ENCODE measurements around the gene ROR2. TPM values are rescaled to one million over a fixed set of nuclear protein-coding genes. Genes with fewer than 3 reads are reported as not detected.

The ROR2 gene
- total and polyA plus RNA-seq, 2 of the 8 experiments (the other 6 are each of a cell fraction or from before 2014, with no cell fraction given) = 2.7 to 4.3 TPM

DNA sequence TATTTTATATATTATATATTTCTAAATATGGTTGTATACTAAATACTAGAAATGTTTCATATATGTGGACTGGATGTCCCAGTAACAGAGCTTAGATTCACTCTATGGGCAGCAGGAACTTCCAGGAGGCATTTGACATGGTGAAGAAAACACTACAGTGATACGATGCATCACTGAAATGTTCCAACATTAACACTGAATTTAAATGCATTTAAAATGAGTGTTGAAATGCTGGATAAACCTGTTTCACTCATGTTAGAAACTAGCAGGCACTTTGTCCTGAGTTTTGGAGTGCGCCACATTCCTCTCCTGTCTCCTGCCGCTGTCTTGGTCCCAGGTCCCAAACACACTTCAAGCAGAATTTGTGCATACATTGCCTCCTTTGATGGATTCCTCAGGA is 288.6 kb downstream of the ROR2 start (continued):
- no peak for TF ChIP-seq SUZ12 (IDR thresholded peaks at IDR 0.05; ENCODE audit: low read length)
- TF ChIP-seq KDM5A (IDR thresholded peaks at IDR 0.05; ENCODE audit: low read length) = no peak
- no peak for TF ChIP-seq HDAC6 (IDR thresholded peaks at IDR 0.05; ENCODE audit: low read depth, low read length)
- TF ChIP-seq PHF8 (conservative IDR thresholded peaks at IDR 0.05; ENCODE audit: low read depth, low read length) = no peak
- no peak for TF ChIP-seq SP2 (IDR thresholded peaks at IDR 0.05; ENCODE audit: low read length)
- no peak for TF ChIP-seq RFX5 (IDR thresholded peaks at IDR 0.05; ENCODE audit: borderline replicate concordance, low read depth, low read length)
- TF ChIP-seq RNF2 (IDR thresholded peaks at IDR 0.05; ENCODE audit: borderline replicate concordance, low read depth, low read length, missing control alignments, poor library complexity, severe bottlenecking) = no peak
- TF ChIP-seq JUND (IDR thresholded peaks at IDR 0.05; ENCODE audit: low read length) = no peak
- TF ChIP-seq CTBP2 (IDR thresholded peaks at IDR 0.05; ENCODE audit: borderline replicate concordance, insufficient read depth, insufficient read length, low read length) = no peak

Data from H1 (cell line).